OCI-LY7 (cell line): ENCODE results near the gene GDPD2.

Source experiments
- EZH2phosphoT487 ChIP-seq: fragments of 200-600 bp; sonication (generic); IDR thresholded peaks from 2 replicates; pipeline ENCODE4 v1.6.1; 2018; ENCODE audit warnings: low read depth, borderline replicate concordance, mild to moderate bottlenecking, mixed run types, antibody characterized with exemption, low read length, moderate library complexity, mixed read lengths
- TF ChIP-seq, protein P1 (sequence below): fragments of 200-600 bp; sonication (generic); conservative IDR thresholded peaks from 2 replicates; pipeline ENCODE4 v1.5.1; 2014; ENCODE audit warnings: mild to moderate bottlenecking, antibody characterized with exemption, low read length, moderate library complexity, mixed read lengths

DNA sequence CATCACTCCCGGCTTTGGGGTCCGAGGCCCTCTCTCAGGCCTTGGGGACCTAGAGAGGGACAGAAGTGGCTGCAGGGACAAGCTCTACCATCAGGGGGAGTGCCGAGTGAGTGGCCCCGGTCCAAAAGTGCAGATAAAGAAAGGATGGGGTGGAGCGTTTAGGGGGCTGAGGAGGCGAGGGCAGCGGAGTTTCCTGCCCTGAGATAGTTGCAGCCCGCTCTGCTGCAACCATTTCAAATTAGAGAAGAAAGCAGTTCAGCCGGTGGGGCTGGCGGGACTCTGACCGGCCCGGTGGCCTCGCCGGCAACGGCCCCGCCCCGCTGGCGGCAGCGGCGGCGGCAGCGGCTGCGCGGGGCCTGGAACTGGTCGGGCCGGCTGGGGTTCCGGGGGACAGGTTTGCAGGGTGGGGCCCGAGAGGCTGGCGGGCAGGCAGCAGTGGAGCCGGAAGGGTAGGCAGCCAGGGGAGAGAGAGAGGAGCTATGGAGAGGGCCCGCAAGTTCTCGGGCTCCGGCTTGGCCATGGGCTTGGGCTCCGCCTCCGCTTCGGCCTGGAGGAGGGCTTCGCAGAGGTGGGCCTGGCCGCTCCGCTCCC, 29.1 kb downstream of the GDPD2 start:
- TF ChIP-seq, protein P1, sequence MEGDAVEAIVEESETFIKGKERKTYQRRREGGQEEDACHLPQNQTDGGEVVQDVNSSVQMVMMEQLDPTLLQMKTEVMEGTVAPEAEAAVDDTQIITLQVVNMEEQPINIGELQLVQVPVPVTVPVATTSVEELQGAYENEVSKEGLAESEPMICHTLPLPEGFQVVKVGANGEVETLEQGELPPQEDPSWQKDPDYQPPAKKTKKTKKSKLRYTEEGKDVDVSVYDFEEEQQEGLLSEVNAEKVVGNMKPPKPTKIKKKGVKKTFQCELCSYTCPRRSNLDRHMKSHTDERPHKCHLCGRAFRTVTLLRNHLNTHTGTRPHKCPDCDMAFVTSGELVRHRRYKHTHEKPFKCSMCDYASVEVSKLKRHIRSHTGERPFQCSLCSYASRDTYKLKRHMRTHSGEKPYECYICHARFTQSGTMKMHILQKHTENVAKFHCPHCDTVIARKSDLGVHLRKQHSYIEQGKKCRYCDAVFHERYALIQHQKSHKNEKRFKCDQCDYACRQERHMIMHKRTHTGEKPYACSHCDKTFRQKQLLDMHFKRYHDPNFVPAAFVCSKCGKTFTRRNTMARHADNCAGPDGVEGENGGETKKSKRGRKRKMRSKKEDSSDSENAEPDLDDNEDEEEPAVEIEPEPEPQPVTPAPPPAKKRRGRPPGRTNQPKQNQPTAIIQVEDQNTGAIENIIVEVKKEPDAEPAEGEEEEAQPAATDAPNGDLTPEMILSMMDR = peak; percentile 69
- TF ChIP-seq EZH2phosphoT487 = no peak
